B cell (primary cell): ENCODE measurements around the gene MAGIX. TPM values are rescaled to one million over a fixed set of nuclear protein-coding genes. Genes with fewer than 3 reads are reported as not detected.

ENCODE experiments used
- ATAC-seq: fragments of 200-7000 bp; cut with Tn5 transposase; one replicate; pipeline ENCODE4 v1.10.0; 2021; ENCODE audit warnings: low read depth, mild to moderate bottlenecking, moderate number of reproducible peaks, moderate library complexity
- CTCF ChIA-PET: fragments of 350-600 bp; sonication (Branson Sonifier 250); formaldehyde crosslinking; loops from one replicate; lab custom pipeline; 2021; ENCODE audit warnings: antibody characterized with exemption, inconsistent platforms; lab: Charles Lee
- POLR2A ChIA-PET: fragments of 350-600 bp; sonication (Branson Sonifier 250); formaldehyde crosslinking; loops from one replicate; lab custom pipeline; 2021; ENCODE audit warnings: antibody characterized with exemption; lab: Charles Lee
- DNase-seq: peaks from one replicate; pipeline ENCODE4 v3.0.0; 2013
- H2AFZ ChIP-seq: 2 replicates; pipeline ENCODE4 v1.6.1; 2012; ENCODE audit warnings: mild to moderate bottlenecking, low read depth, low read length; ENCODE audit not compliant: insufficient read depth, poor library complexity, severe bottlenecking
- H3K27ac ChIP-seq, 2 donors: 1 replicate in 1 of 2; 2 replicates in 1 of 2; pipeline ENCODE4 v1.5.1; 2012 to 2013; ENCODE audit warnings: low read length in 2 of 2, mild to moderate bottlenecking in 2 of 2, moderate library complexity in 1 of 2
- H3K27me3 ChIP-seq, 4 experiments: fragments of 200-600 bp in 1 of 4; sonication (generic) in 1 of 4; replicated peaks in 1 of 4; 1 replicate in 2 of 4; 2 replicates in 2 of 4; pipeline versions ENCODE4 v1.6.1 to v1.7.0; 2013 to 2016; ENCODE audit warnings: low read length in 3 of 4, mild to moderate bottlenecking in 2 of 4, mixed read lengths in 1 of 4, moderate library complexity in 1 of 4; ENCODE audit not compliant: insufficient read depth in 4 of 4, control insufficient read depth in 3 of 4; ENCODE audit errors: control extremely low read depth in 1 of 4
- H3K36me3 ChIP-seq, 2 experiments: replicated peaks in 1 of 2; 1 replicate in 1 of 2; 2 replicates in 1 of 2; pipeline versions ENCODE4 v1.6.1 to v1.7.1; 2013; ENCODE audit warnings: low read length in 1 of 2; ENCODE audit not compliant: insufficient read depth in 2 of 2, control insufficient read depth in 1 of 2; ENCODE audit errors: control extremely low read depth in 1 of 2, extremely low read depth in 1 of 2
- H3K4me1 ChIP-seq, 2 donors: fragments of 200-600 bp in 1 of 2; sonication (generic) in 1 of 2; 1 replicate in 1 of 2; 2 replicates in 1 of 2; pipeline versions ENCODE4 v1.5.1 to v1.6.1; 2013 to 2017; ENCODE audit warnings: low read length in 2 of 2; ENCODE audit not compliant: control insufficient read depth in 2 of 2, insufficient read depth in 2 of 2
- H3K4me2 ChIP-seq: replicated peaks from 2 replicates; pipeline ENCODE3; 2012; ENCODE audit warnings: mild to moderate bottlenecking, low read depth, low read length; ENCODE audit not compliant: poor library complexity, severe bottlenecking
- H3K4me3 ChIP-seq, 5 experiments: fragments of 200-600 bp in 1 of 5; sonication (generic) in 1 of 5; 1 replicate in 3 of 5; 2 replicates in 2 of 5; pipeline versions ENCODE4 v1.5.1 to v1.7.0; 2011 to 2016; ENCODE audit warnings: low read length in 4 of 5, mild to moderate bottlenecking in 4 of 5, low read depth in 2 of 5, control low read depth in 1 of 5, moderate library complexity in 1 of 5; ENCODE audit not compliant: insufficient read depth in 1 of 5; ENCODE audit errors: control extremely low read depth in 1 of 5, extremely low read depth in 1 of 5
- H3K79me2 ChIP-seq: fragments of 200-600 bp; sonication (generic); one replicate; pipeline ENCODE4 v1.6.0; 2016; ENCODE audit warnings: low read length; ENCODE audit not compliant: control insufficient read depth, insufficient read depth
- H3K9ac ChIP-seq: fragments of 200-600 bp; sonication (generic); 2 replicates; pipeline ENCODE4 v1.6.1; 2017; ENCODE audit warnings: mild to moderate bottlenecking, low read length, moderate library complexity
- H3K9me3 ChIP-seq, 3 donors: one replicate each; pipeline versions ENCODE4 v1.6.1 to v1.7.1; 2013; ENCODE audit warnings: low read length in 2 of 3; ENCODE audit not compliant: control insufficient read depth in 2 of 3, insufficient read depth in 1 of 3; ENCODE audit errors: control extremely low read depth in 1 of 3
- H4K20me1 ChIP-seq: 2 replicates; pipeline ENCODE4 v1.6.0; 2012; ENCODE audit warnings: mild to moderate bottlenecking, low read length; ENCODE audit not compliant: insufficient read depth, control insufficient read depth, poor library complexity, severe bottlenecking
- H3K27ac Mint-ChIP-seq: one replicate; pipeline ENCODE4 v1.8.0; 2021; ENCODE audit warnings: mixed read lengths
- H3K27me3 Mint-ChIP-seq: one replicate; pipeline ENCODE4 v1.8.0; 2021; ENCODE audit warnings: mixed read lengths
- H3K4me1 Mint-ChIP-seq: one replicate; pipeline ENCODE4 v1.8.0; 2021; ENCODE audit warnings: mixed read lengths
- H3K4me3 Mint-ChIP-seq: one replicate; pipeline ENCODE4 v1.8.0; 2021; ENCODE audit warnings: mixed read lengths
- H3K9me3 Mint-ChIP-seq: one replicate; pipeline ENCODE4 v1.8.0; 2022; ENCODE audit warnings: mixed read lengths; ENCODE audit not compliant: insufficient read depth
- CTCF ChIP-seq: fragments of 200-600 bp; IDR thresholded peaks from one replicate; pipeline ENCODE4 v1.8.0; 2022; ENCODE audit warnings: antibody characterized with exemption, mild to moderate bottlenecking
- EZH2 ChIP-seq: IDR thresholded peaks from 2 replicates; pipeline ENCODE4 v1.6.1; 2012; ENCODE audit warnings: borderline replicate concordance, low read depth, mild to moderate bottlenecking, moderate library complexity, low read length; ENCODE audit not compliant: insufficient read depth, poor library complexity, severe bottlenecking
- WGBS: methylation state at CpG from one replicate; pipeline ENCODE4 v1.1.5; 2013; ENCODE audit warnings: missing lambda C conversion rate; ENCODE audit not compliant: insufficient coverage; 5-methylcytosine and 5-hydroxymethylcytosine counted together
- intact Hi-C: fragments of 100-400 bp; cut with micrococcal nuclease; formaldehyde crosslinking; loops from one replicate; pipeline ENCODE4 v1.10.0; 2022
- polyA plus RNA-seq: library from polyadenylated mRNA; depleted of rRNA; stranded (reverse); fragments of >200 nt; gene quantifications from 2 replicates; pipeline ENCODE4 v1.2.3, GENCODE V29; 2012
- total RNA-seq, 2 donors: library from RNA; stranded (reverse); fragments of 120-200 nt in 1 of 2; gene quantifications; 1 replicate in 1 of 2; 2 replicates in 1 of 2; pipeline versions ENCODE4 v1.2.3 to v1.2.4, GENCODE V29; 2013 to 2022

MAGIX gene
- total and polyA plus RNA-seq, 2 donors (not counting 1 experiment from before 2014, with no cell fraction given): 1.2 to 2.4 TPM

GRCh38 chrX:49209434-49210251, 47.1 kb downstream of the MAGIX start:
- no peaks in the 10 kb centered on the region for H3K4me1 Mint-ChIP-seq
- Histone ChIP-seq H3K4me3 (no peak overlapping the region), H3K27me3 (no peaks in the 10 kb centered on the region), H3K4me1 (no peaks in the 10 kb centered on the region), H3K9me3 (no peaks in the 10 kb centered on the region), H3K9ac (no peak overlapping the region), H3K36me3 (no peaks in the 10 kb centered on the region), H3K79me2 (no peaks in the 10 kb centered on the region), H3K27ac (no peak overlapping the region), H3K4me2 (peak overlapping the region; percentile 35), H4K20me1 (no peaks in the 10 kb centered on the region), H2AFZ (peak overlapping the region; percentile 22)
- TF ChIP-seq CTCF: no peak
- TF ChIP-seq EZH2: no peak
- no peaks in the 10 kb centered on the region for H3K9me3 Mint-ChIP-seq
- intact Hi-C loops: no loop called here
- ChIA-PET POLR2A (no interaction called here), CTCF (no interaction called here)
- DNase-seq (no peak), ATAC-seq (no peak)
- no peak overlapping the region for H3K27ac Mint-ChIP-seq
- WGBS: no CpG with 5 or more reads among the region's 28 CpGs
- peak overlapping the region; percentile 19 for H3K4me3 Mint-ChIP-seq
- H3K27me3 Mint-ChIP-seq: no peaks in the 10 kb centered on the region

GRCh38 chrX:49210406-49210805, 47.8 kb downstream of the MAGIX start:
- ChIA-PET CTCF (no interaction called here), POLR2A (no interaction called here)
- H3K4me3 ChIP-seq: no peak overlapping the region
- H3K27me3 ChIP-seq: no peaks in the 10 kb centered on the region
- Mint-ChIP-seq H3K4me3 (no peak overlapping the region), H3K4me1 (no peaks in the 10 kb centered on the region), H3K9me3 (no peaks in the 10 kb centered on the region), H3K27me3 (no peaks in the 10 kb centered on the region), H3K27ac (no peak overlapping the region)
- no peak overlapping the region for H2AFZ ChIP-seq
- H3K9me3 ChIP-seq: no peaks in the 10 kb centered on the region
- H3K27ac ChIP-seq: no peak overlapping the region
- no peak for TF ChIP-seq CTCF
- TF ChIP-seq EZH2: no peak
- WGBS: no CpG with 5 or more reads among the region's 8 CpGs
- DNase-seq (no peak), ATAC-seq (no peak)
- H3K36me3 ChIP-seq: no peaks in the 10 kb centered on the region
- no peaks in the 10 kb centered on the region for H3K4me1 ChIP-seq
- no peak overlapping the region for H3K4me2 ChIP-seq
- H3K9ac ChIP-seq: no peak overlapping the region
- H3K79me2 ChIP-seq: no peaks in the 10 kb centered on the region
- H4K20me1 ChIP-seq: no peaks in the 10 kb centered on the region
- intact Hi-C loops: no loop called here
